Measurements from ENCODE around the gene ZNF664. TPM values are rescaled to one million over a fixed set of nuclear protein-coding genes. Genes with fewer than 3 reads are reported as not detected.

The ZNF664 gene
- total RNA-seq, 1 donor, result 95.2 TPM

- Histone ChIP-seq H3K27me3 (ENCODE audit: insufficient read depth, low read length) (no peaks in the 10 kb centered on the region), H3K36me3 (ENCODE audit: insufficient read depth, low read length) (peaks cover 48% of the 10 kb centered on the region)
Observed at GRCh38 chr12:123936956-123937706, 35.9 kb upstream of the ZNF664 start.

GRCh38 chr12:123937707-123938591, 35.1 kb upstream of the ZNF664 start:
- Histone ChIP-seq H3K79me2 (ENCODE audit: insufficient read depth, low read length) (no peaks in the 10 kb centered on the region), H3K9me3 (ENCODE audit: low read depth, low read length) (peaks cover 7% of the 10 kb centered on the region), H2AFZ (ENCODE audit: low read length) (no peak overlapping the region), H3K27ac (ENCODE audit: low read depth, low read length) (no peak overlapping the region), H3K4me1 (ENCODE audit: insufficient read depth, low read length) (peaks cover 20% of the 10 kb centered on the region), H3K27me3 (ENCODE audit: insufficient read depth, low read length) (no peaks in the 10 kb centered on the region), H3K4me3 (ENCODE audit: insufficient read depth, low read length) (no peak overlapping the region), H4K20me1 (ENCODE audit: insufficient read depth, low read length) (peaks cover 4% of the 10 kb centered on the region), H3K4me2 (ENCODE audit: insufficient read depth, low read length) (peak overlapping the region; percentile 7), H3K36me3 (ENCODE audit: insufficient read depth, low read length) (peaks cover 48% of the 10 kb centered on the region)
- TF ChIP-seq CTCF (IDR thresholded peaks at IDR 0.05; ENCODE audit: extremely low read depth, low read depth, low read length), result no peak
- DNase-seq (ENCODE audit: insufficient read length, low spot score, missing footprints), result no peak

More at GRCh38 chr12:123936956-123937706, 35.9 kb upstream of the ZNF664 start:
- no peak overlapping the region for H3K4me3 ChIP-seq (ENCODE audit: insufficient read depth, low read length)
- no peak overlapping the region for H2AFZ ChIP-seq (ENCODE audit: low read length)
- H3K79me2 ChIP-seq (ENCODE audit: insufficient read depth, low read length), result no peaks in the 10 kb centered on the region
- no peak overlapping the region for H3K27ac ChIP-seq (ENCODE audit: low read depth, low read length)
- H3K4me2 ChIP-seq (ENCODE audit: insufficient read depth, low read length), result no peak overlapping the region
- no peak for TF ChIP-seq CTCF (IDR thresholded peaks at IDR 0.05; ENCODE audit: extremely low read depth, low read depth, low read length)
- no peak for DNase-seq (ENCODE audit: insufficient read length, low spot score, missing footprints)
- H4K20me1 ChIP-seq (ENCODE audit: insufficient read depth, low read length), result peaks cover 4% of the 10 kb centered on the region
- peaks cover 15% of the 10 kb centered on the region for H3K4me1 ChIP-seq (ENCODE audit: insufficient read depth, low read length)
- peaks cover 7% of the 10 kb centered on the region for H3K9me3 ChIP-seq (ENCODE audit: low read depth, low read length)

GRCh38 chr12:123938679-123939480, 34.1 kb upstream of the ZNF664 start:
- Histone ChIP-seq H4K20me1 (ENCODE audit: insufficient read depth, low read length) (peaks cover 9% of the 10 kb centered on the region), H3K4me3 (ENCODE audit: insufficient read depth, low read length) (no peak overlapping the region), H3K27ac (ENCODE audit: low read depth, low read length) (no peak overlapping the region), H2AFZ (ENCODE audit: low read length) (no peak overlapping the region), H3K4me2 (ENCODE audit: insufficient read depth, low read length) (no peak overlapping the region), H3K36me3 (ENCODE audit: insufficient read depth, low read length) (peaks cover 52% of the 10 kb centered on the region), H3K4me1 (ENCODE audit: insufficient read depth, low read length) (peaks cover 29% of the 10 kb centered on the region), H3K27me3 (ENCODE audit: insufficient read depth, low read length) (no peaks in the 10 kb centered on the region), H3K9me3 (ENCODE audit: low read depth, low read length) (peaks cover 7% of the 10 kb centered on the region), H3K79me2 (ENCODE audit: insufficient read depth, low read length) (peaks cover 3% of the 10 kb centered on the region)
- DNase-seq (ENCODE audit: insufficient read length, low spot score, missing footprints), result no peak
- peak; percentile 35 for TF ChIP-seq CTCF (IDR thresholded peaks at IDR 0.05; ENCODE audit: extremely low read depth, low read depth, low read length)
